ENCODE data around the gene C1orf141.

DNA sequence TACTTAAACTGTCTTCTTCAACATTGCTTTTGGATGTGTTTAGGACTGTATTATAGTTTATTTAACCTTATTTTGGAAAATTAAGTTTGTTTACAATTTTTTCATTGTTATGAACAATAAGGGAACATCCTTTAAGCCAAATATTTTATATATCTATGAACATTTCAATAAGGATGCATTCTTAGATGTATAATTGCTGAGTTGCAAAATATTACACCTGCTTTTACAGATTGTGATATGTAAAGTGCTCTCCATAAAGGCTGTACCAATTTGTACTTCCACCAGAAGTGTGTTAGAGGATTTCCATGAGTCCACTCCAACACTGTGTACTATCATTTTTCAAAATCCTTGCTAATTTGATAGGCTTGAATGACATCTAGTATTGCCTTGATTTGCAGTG is 39.2 kb upstream of the C1orf141 start:
- TF ChIP-seq, protein P1, sequence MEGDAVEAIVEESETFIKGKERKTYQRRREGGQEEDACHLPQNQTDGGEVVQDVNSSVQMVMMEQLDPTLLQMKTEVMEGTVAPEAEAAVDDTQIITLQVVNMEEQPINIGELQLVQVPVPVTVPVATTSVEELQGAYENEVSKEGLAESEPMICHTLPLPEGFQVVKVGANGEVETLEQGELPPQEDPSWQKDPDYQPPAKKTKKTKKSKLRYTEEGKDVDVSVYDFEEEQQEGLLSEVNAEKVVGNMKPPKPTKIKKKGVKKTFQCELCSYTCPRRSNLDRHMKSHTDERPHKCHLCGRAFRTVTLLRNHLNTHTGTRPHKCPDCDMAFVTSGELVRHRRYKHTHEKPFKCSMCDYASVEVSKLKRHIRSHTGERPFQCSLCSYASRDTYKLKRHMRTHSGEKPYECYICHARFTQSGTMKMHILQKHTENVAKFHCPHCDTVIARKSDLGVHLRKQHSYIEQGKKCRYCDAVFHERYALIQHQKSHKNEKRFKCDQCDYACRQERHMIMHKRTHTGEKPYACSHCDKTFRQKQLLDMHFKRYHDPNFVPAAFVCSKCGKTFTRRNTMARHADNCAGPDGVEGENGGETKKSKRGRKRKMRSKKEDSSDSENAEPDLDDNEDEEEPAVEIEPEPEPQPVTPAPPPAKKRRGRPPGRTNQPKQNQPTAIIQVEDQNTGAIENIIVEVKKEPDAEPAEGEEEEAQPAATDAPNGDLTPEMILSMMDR (IDR thresholded peaks at IDR 0.05; ENCODE audit: low read length): no peak
- TF ChIP-seq EZH2 (optimal IDR thresholded peaks at IDR 0.05; ENCODE audit: low read depth, low read length): no peak
- no peak for TF ChIP-seq EZH2phosphoT487 (IDR thresholded peaks at IDR 0.05; ENCODE audit: low read length)
